AG09309 (cell line): ENCODE measurements around the gene ABCG1.
A peak's percentile ranks its signal among the peaks of the same experiment; 100 is the strongest.

Source experiments
- DNase-seq: peaks from one replicate; pipeline ENCODE4 v3.0.0-alpha.2; 2010; ENCODE audit warnings: low read depth
- H3K4me3 ChIP-seq: 2 replicates; pipeline ENCODE4 v1.5.1; 2011; ENCODE audit warnings: mild to moderate bottlenecking, low read depth, low read length, moderate library complexity; ENCODE audit not compliant: control insufficient read depth
- CTCF ChIP-seq: IDR thresholded peaks from 2 replicates; pipeline ENCODE4 v1.5.1; 2011; ENCODE audit warnings: mild to moderate bottlenecking, low read depth, low read length, inconsistent platforms; ENCODE audit not compliant: insufficient read depth, control insufficient read depth; ENCODE audit errors: missing control alignments

The ABCG1 gene

GRCh38 chr21:42214921-42215320, 4.0 kb upstream of the ABCG1 start:
- no peak for TF ChIP-seq CTCF
- DNase-seq, result no peak
- no peak overlapping the region for H3K4me3 ChIP-seq

- TF ChIP-seq CTCF, result no peak
- no peak for DNase-seq
- H3K4me3 ChIP-seq, result no peak overlapping the region
Observed at GRCh38 chr21:42215942-42216725, 2.8 kb upstream of the ABCG1 start.

- DNase-seq, result no peak
- no peak overlapping the region for H3K4me3 ChIP-seq
- TF ChIP-seq CTCF, result no peak
Observed at GRCh38 chr21:42216726-42217572, 2.0 kb upstream of the ABCG1 start.

- no peak for DNase-seq
- TF ChIP-seq CTCF, result no peak
- H3K4me3 ChIP-seq, result peak overlapping the region; percentile 4; the same call in 1 of the 2 replicates
Observed at GRCh38 chr21:42219606-42220137, 732 bp downstream of the ABCG1 start.

- H3K4me3 ChIP-seq, result peak overlapping the region; percentile 4; the same call in 1 of the 2 replicates
- no peak for DNase-seq
- TF ChIP-seq CTCF, result no peak
Observed at GRCh38 chr21:42220138-42220701, 1.3 kb downstream of the ABCG1 start.

GRCh38 chr21:42221581-42222345, 2.8 kb downstream of the ABCG1 start:
- TF ChIP-seq CTCF, result no peak
- no peak overlapping the region for H3K4me3 ChIP-seq
- no peak for DNase-seq
